Heart left ventricle (tissue), 16 donors: ENCODE measurements around the gene PSPH. TPM values are rescaled to one million over a fixed set of nuclear protein-coding genes. Genes with fewer than 3 reads are reported as not detected.
"Not testable (repeated sequence)": the region's sequence is repeated elsewhere in the genome, so short reads cannot be mapped to it uniquely, and the experiment has no call there.

Experiments used
- ATAC-seq, 4 donors: fragments of 200-7000 bp; cut with Tn5 transposase; one replicate each; pipeline ENCODE4 v1.9.1; 2020 to 2022; ENCODE audit warnings: moderate library complexity in 4 of 4, mild to moderate bottlenecking in 3 of 4, moderate number of reproducible peaks in 1 of 4
- DNase-seq, 5 donors: peaks; one replicate each; pipeline ENCODE4 v3.0.0-alpha.2; 2020
- H3K27ac ChIP-seq, 12 donors: fragments of 200-600 bp; sonication (generic) in 4 of 12; one replicate each; pipeline versions ENCODE4 v1.5.0 to v1.8.0; 2016 to 2022; ENCODE audit warnings: mild to moderate bottlenecking in 2 of 12
- H3K27me3 ChIP-seq, 9 donors: fragments of 200-600 bp; sonication (generic) in 2 of 9; one replicate each; pipeline versions ENCODE4 v1.5.1 to v1.8.0; 2016 to 2022; ENCODE audit warnings: mild to moderate bottlenecking in 3 of 9
- H3K36me3 ChIP-seq, 9 donors: fragments of 200-600 bp; sonication (generic) in 2 of 9; one replicate each; pipeline versions ENCODE4 v1.5.0 to v1.8.0; 2018 to 2022; ENCODE audit warnings: mild to moderate bottlenecking in 2 of 9
- H3K4me1 ChIP-seq, 12 donors: fragments of 200-600 bp; sonication (generic) in 4 of 12; one replicate each; pipeline versions ENCODE4 v1.5.0 to v1.8.0; 2016 to 2022; ENCODE audit warnings: mild to moderate bottlenecking in 3 of 12
- H3K4me3 ChIP-seq, 12 donors: fragments of 200-600 bp; sonication (generic) in 4 of 12; one replicate each; pipeline versions ENCODE4 v1.5.0 to v1.8.0; 2017 to 2022; ENCODE audit warnings: mild to moderate bottlenecking in 9 of 12, moderate library complexity in 4 of 12
- H3K9me3 ChIP-seq, 12 donors: fragments of 200-600 bp; sonication (generic) in 4 of 12; one replicate each; pipeline versions ENCODE4 v1.5.0 to v1.8.0; 2016 to 2022; ENCODE audit warnings: mild to moderate bottlenecking in 1 of 12
- POLR2A ChIP-seq, 2 donors: fragments of 450-650 bp; IDR thresholded peaks; one replicate each; pipeline ENCODE4 v1.6.1; 2017; ENCODE audit warnings: antibody characterized with exemption in 2 of 2, mild to moderate bottlenecking in 2 of 2, moderate library complexity in 2 of 2
- WGBS, 4 donors: extraction: QIAGEN DNeasy Blood & Tissue Kit in 2 of 4; methylation state at CpG; one replicate each; pipeline versions ENCODE4 v1.1.5 to v1.1.7; 2013 to 2018; 5-methylcytosine and 5-hydroxymethylcytosine counted together
- intact Hi-C, 10 donors: fragments of 100-400 bp; cut with DNase I; formaldehyde crosslinking; loops; one replicate each; pipeline versions ENCODE4 v1.11.1 to v1.14.2; 2022
- polyA plus RNA-seq, 2 donors: library from polyadenylated mRNA; stranded (reverse); fragments of 200-250 nt; gene quantifications; one replicate each; pipeline ENCODE4 v1.2.3, GENCODE V29; 2013
- total RNA-seq, 9 donors: library from RNA; depleted of rRNA in 2 of 9; stranded (reverse); fragments of >200 nt in 2 of 9; fragmentation: NEBNext Ultra II Directional in 3 of 9; extraction: Animal tissue kit (Norgen Biotek cat#: 25700) in 3 of 9; gene quantifications; one replicate each; pipeline versions ENCODE4 v1.1.0 to v1.2.4, GENCODE V29; 2016 to 2023
- TF ChIP-seq, protein P1 (sequence below), 12 donors: fragments of 200-600 bp; sonication (generic) in 4 of 12; IDR thresholded peaks; one replicate each; pipeline versions ENCODE4 v1.5.0 to v1.8.0; 2018 to 2022; ENCODE audit warnings: antibody characterized with exemption in 12 of 12, mild to moderate bottlenecking in 5 of 12
- donor health status: ischemic (EF 13 %, LVEDD 7.1; RV severe dilation, severe dysfunction).
- donor health status: healthy with polysubstance abuse.
- donor health status: DM: no; HTN: yes; CAD: no.
- donor health status: DM: no; HTN: no; CAD: no.
- donor health status: ischemic (EF 25% LVEDD 6.9; RV normal size, moderate dysfunction).
- donor health status: ischemic (EF 25% LVEDD 5.7; RV mildly dilated, moderate dysfunction).
- donor health status: healthy.
- donor health status: DM: yes; HTN: yes; CAD: no.
- donor health status: ischemic (EF 35%, LVEDD 5.7; RV mildly dilated, moderate dysfunction).
- donor health status: nonischemic (EF 11% LVEDD 7.7; RV severe dilation, severe dysfunction).
- donor health status: DM: yes; HTN: yes; CAD: no.
- donor health status: PGD.
- donor health status: ischemic (EF 29% LVEDD 5.4; RV normal size, mild dysfunction).
- donor health status: nonischemic (EF 23%, LVEDD 6.1; RV moderate dilation, normal function).

PSPH gene
- total and polyA plus RNA-seq, 11 donors, result 3.5 to 15.9 (median 8.9) TPM

DNA sequence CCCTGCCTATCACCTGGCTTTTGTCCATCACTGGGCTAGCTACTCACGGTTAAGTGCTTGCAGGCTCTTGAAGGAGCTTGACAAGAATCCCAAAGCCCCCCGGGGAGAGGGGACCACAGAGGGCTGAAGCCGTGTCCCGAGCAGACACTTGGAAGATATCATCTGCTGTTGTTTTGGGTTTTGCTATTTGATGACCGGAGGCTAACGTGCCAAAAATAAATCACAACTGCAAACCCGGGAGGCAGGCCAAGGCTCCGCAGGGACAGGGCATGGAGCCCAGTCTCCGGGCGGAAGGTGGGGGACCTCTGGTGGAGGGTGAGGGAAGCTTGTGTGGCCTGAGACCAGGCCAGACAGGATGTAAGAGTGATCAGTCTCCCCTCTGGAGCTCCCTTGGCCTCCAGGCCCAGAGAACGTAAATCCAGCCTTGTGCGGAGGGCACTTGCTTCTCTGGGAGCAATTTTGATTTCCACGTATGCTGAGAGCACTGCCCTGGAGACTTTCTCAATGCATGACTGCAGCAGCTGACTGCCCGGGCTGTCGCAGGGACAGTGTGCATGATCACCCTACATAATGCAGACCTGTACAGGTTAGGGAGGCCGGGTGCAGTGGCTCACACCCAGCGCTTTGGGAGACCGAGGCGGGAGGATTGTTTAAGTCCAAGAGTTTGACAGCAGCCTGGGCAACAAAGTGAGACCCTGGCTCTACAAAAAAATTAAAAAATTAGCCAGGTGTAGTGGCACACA lies 41.7 kb upstream of the PSPH start, which contains the start of gene PHKG1:
Gene PHKG1 (minus strand): TSS at position 164 of the 743 bp plus-strand sequence. CDS start 4,011 bp downstream, outside the sequence.
- TF ChIP-seq, protein P1, sequence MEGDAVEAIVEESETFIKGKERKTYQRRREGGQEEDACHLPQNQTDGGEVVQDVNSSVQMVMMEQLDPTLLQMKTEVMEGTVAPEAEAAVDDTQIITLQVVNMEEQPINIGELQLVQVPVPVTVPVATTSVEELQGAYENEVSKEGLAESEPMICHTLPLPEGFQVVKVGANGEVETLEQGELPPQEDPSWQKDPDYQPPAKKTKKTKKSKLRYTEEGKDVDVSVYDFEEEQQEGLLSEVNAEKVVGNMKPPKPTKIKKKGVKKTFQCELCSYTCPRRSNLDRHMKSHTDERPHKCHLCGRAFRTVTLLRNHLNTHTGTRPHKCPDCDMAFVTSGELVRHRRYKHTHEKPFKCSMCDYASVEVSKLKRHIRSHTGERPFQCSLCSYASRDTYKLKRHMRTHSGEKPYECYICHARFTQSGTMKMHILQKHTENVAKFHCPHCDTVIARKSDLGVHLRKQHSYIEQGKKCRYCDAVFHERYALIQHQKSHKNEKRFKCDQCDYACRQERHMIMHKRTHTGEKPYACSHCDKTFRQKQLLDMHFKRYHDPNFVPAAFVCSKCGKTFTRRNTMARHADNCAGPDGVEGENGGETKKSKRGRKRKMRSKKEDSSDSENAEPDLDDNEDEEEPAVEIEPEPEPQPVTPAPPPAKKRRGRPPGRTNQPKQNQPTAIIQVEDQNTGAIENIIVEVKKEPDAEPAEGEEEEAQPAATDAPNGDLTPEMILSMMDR (IDR thresholded peaks at IDR 0.05), result peak; percentile 47 to 83 (median 72)
- no peak for TF ChIP-seq POLR2A (IDR thresholded peaks at IDR 0.05)
- peak; percentile 86 to 90 (median 89) for DNase-seq
- Histone ChIP-seq H3K9me3 (no peaks in the 10 kb centered on the region), H3K4me1 (peaks cover 0 to 38% (median 18%) of the 10 kb centered on the region in 12 donors), H3K36me3 (peaks cover 0 to 19% (median 9%) of the 10 kb centered on the region in 9 donors), H3K27ac (peak within 1 kb of the TSS; percentile 57 to 94 (median 85)), H3K4me3 (peak within 1 kb of the TSS in 11 of 12 donors; percentile 25 to 56 (median 43)), H3K27me3 (no peaks in the 10 kb centered on the region)
- ATAC-seq, result peak; percentile 81 to 93 (median 90)
- WGBS, 4 donors, result 24 to 35% (median 26%) methylated on average over 17 to 19 of the region's 19 CpGs
- intact Hi-C loops, result loop anchor here in 2 of 10 donors (1.0 to 5.0 kb wide), 4 partner anchors 14 to 452 kb away; partner anchors contain the start of gene CHCHD2 (in 1 of the 2)

DNA sequence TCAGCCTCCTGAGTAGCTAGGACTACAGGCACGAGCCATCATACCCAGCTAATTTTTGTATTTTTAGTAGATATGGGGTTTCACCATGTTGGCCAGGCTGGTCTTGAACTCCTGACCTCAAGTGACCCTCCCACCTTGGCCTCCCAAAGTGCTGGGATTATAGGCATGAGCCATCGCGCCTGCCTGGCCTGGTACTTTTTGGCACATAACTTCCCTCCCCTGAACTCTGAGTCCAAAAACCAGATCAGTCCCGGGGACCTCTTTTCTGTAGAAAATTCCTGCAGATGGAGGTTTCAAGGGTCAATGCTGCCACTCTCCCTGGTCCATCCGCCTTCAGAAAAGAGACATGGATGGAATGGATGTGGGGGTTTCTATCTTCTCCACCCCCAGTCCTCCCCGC lies 41.1 kb upstream of the PSPH start:
- intact Hi-C loops, result loop anchor here in 2 of 10 donors (2.0 to 5.0 kb wide), 3 partner anchors 14 to 125 kb away; partner anchors contain the start of gene CHCHD2 (in 1 of the 2)
- WGBS, 4 donors, result 20 to 32% (median 24%) methylated on average over 6 of the region's 6 CpGs
- H3K4me1 ChIP-seq, result peaks cover 0 to 32% (median 18%) of the 10 kb centered on the region in 12 donors
- not testable (repeated sequence) for DNase-seq, H3K27me3 ChIP-seq, H3K9me3 ChIP-seq
- peak overlapping the region; percentile 57 to 94 (median 85) for H3K27ac ChIP-seq
- ATAC-seq, result peak in 3 of 4 donors; percentile 5 to 14 (median 13)
- H3K4me3 ChIP-seq, result peak overlapping the region in 11 of 12 donors; percentile 25 to 56 (median 43)
- peaks cover 0 to 21% (median 15%) of the 10 kb centered on the region in 9 donors for H3K36me3 ChIP-seq

DNA sequence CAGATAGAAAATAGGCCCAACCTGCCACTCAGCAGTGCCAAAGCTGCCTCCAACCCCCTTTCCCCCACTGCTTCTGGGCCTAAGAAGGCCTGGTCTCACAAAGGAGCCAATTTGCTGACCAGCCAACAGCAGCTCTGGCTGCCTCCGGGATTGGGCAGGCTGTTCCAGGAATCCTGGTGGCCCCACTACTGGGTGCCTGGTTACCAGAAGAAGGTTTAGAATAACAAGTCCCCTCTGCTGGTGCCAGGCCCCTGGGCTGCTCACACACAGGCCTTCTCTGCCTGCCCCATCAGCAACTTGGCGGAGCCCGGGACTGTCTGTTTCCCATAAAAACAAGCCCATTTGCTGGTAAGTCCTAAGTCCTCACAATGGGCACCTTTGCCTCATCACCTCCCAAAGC lies 40.3 kb upstream of the PSPH start:
- peak; percentile 91 to 96 (median 92) for ATAC-seq
- TF ChIP-seq, protein P1 (IDR thresholded peaks at IDR 0.05), result no peak
- no peak for TF ChIP-seq POLR2A (IDR thresholded peaks at IDR 0.05)
- WGBS, 4 donors, result 48 to 68% (median 55%) methylated on average over 3 of the region's 3 CpGs

DNA sequence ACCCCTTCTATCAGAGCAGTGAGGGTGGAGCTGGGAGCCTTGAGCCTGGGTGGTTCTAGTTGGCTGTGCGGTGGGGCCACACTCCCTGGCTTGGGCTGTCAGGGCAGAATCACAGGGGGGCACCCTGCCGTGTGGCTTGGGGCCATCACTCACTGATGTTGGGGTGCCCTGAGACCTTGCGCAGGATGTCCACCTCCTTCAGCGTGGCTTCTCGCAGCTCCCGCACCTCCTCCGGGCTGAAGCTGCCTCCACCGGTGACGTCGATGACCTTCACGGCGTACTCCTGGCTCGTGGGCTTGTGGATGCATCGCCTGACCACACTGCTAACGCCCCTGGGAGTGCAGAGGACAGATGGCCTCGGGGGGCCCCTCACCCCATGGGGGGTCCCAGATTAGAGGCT lies 36.2 kb upstream of the PSPH start:
- H3K9me3 ChIP-seq, result no peaks in the 10 kb centered on the region

More for the DNA sequence above, 40.3 kb upstream of the PSPH start:
- peak; percentile 72 to 90 (median 77) for DNase-seq
- intact Hi-C loops, result loop anchor here in 1 of 10 donors (5.0 kb wide), 1 partner anchor 124 kb away; no protein-coding TSS in a partner anchor
- peaks cover 0 to 28% (median 22%) of the 10 kb centered on the region in 9 donors for H3K36me3 ChIP-seq
- no peaks in the 10 kb centered on the region for H3K27me3 ChIP-seq
- H3K4me3 ChIP-seq, result peak overlapping the region in 7 of 12 donors; percentile 29 to 56 (median 39)
- peak overlapping the region; percentile 57 to 94 (median 85) for H3K27ac ChIP-seq
- no peaks in the 10 kb centered on the region for H3K9me3 ChIP-seq
- H3K4me1 ChIP-seq, result peaks cover 0 to 32% (median 18%) of the 10 kb centered on the region in 12 donors

More for the DNA sequence above, 36.2 kb upstream of the PSPH start:
- Histone ChIP-seq H3K4me1 (peaks cover 0 to 35% (median 18%) of the 10 kb centered on the region in 12 donors), H3K36me3 (peaks cover 0 to 50% (median 34%) of the 10 kb centered on the region in 9 donors), H3K27ac (no peak overlapping the region), H3K4me3 (no peak overlapping the region), H3K27me3 (no peaks in the 10 kb centered on the region)
- intact Hi-C loops, result no loop called here
- DNase-seq (no peak), ATAC-seq (no peak)
- TF ChIP-seq, protein P1 (IDR thresholded peaks at IDR 0.05), result no peak
- TF ChIP-seq POLR2A (IDR thresholded peaks at IDR 0.05), result no peak
- 89 to 95% (median 92%) methylated on average over 16 of the region's 16 CpGs for WGBS, 4 donors
